H1 (cell line): ENCODE measurements around the gene WDSUB1. TPM values are rescaled to one million over a fixed set of nuclear protein-coding genes. Genes with fewer than 3 reads are reported as not detected.

Experiments
- ASH2L ChIP-seq: fragments of 200-600, 300-600 bp; sonication (generic); IDR thresholded peaks from one replicate; pipeline ENCODE4 v1.7.1; 2017; ENCODE audit warnings: low read length
- ATF3 ChIP-seq: IDR thresholded peaks from 2 replicates; pipeline ENCODE4 v1.6.1; 2011; ENCODE audit warnings: low read depth, mild to moderate bottlenecking, low read length; ENCODE audit not compliant: insufficient read depth
- CEBPB ChIP-seq: IDR thresholded peaks from 2 replicates; pipeline ENCODE4 v1.6.1; 2012; ENCODE audit warnings: low read depth, low read length
- CHD2 ChIP-seq: IDR thresholded peaks from 2 replicates; pipeline ENCODE4 v1.6.1; 2012; ENCODE audit warnings: low read length, improper control_type of control experiment
- E2F6 ChIP-seq: IDR thresholded peaks from 2 replicates; pipeline ENCODE4 v1.6.1; 2012; ENCODE audit warnings: inconsistent platforms
- MAX ChIP-seq: IDR thresholded peaks from 2 replicates; pipeline ENCODE4 v1.6.1; 2012; ENCODE audit warnings: inconsistent platforms
- POLR2A ChIP-seq, 2 experiments: IDR thresholded peaks; 1 replicate in 1 of 2; 2 replicates in 1 of 2; pipeline ENCODE4 v1.6.1; 2011; ENCODE audit warnings: low read depth in 2 of 2, low read length in 2 of 2, mild to moderate bottlenecking in 2 of 2; ENCODE audit errors: control extremely low read depth in 1 of 2
- RBBP5 ChIP-seq: IDR thresholded peaks from 2 replicates; pipeline ENCODE4 v1.7.1; 2012; ENCODE audit warnings: low read depth, mild to moderate bottlenecking, inconsistent platforms, low read length, moderate library complexity, borderline replicate concordance
- SIN3A ChIP-seq, 2 experiments: IDR thresholded peaks in 1 of 2; conservative IDR thresholded peaks in 1 of 2; 2 replicates each; pipeline ENCODE4 v1.6.1; 2011 to 2012; ENCODE audit warnings: low read length in 2 of 2, improper control_type of control experiment in 1 of 2, low read depth in 1 of 2, mild to moderate bottlenecking in 1 of 2
- polyA plus RNA-seq, 7 experiments: library from polyadenylated mRNA; depleted of rRNA in 3 of 7; stranded (reverse) in 5 of 7; unstranded in 2 of 7; fragments of >200 nt in 5 of 7; fragments of 200-250 nt in 2 of 7; gene quantifications; 1 replicate in 5 of 7; 2 replicates in 1 of 7; 4 replicates in 1 of 7; pipeline versions ENCODE4 v1.2.1 to v1.2.3, GENCODE V29; 2011 to 2013; ENCODE audit warnings: missing spikeins in 2 of 7, mixed read lengths in 2 of 7
- total RNA-seq: library from RNA; stranded (reverse); fragmentation: NEBNext Ultra II Directional; extraction: Animal tissue kit (Norgen Biotek cat#: 25700); gene quantifications from 2 replicates; pipeline ENCODE4 v1.2.1, GENCODE V29; 2021

The WDSUB1 gene
- total and polyA plus RNA-seq, 2 of the 8 experiments (the other 6 are each of a cell fraction or from before 2014, with no cell fraction given) = 5.5 to 8.0 TPM

- TF ChIP-seq RBBP5 = peak; percentile 79
- no peak for TF ChIP-seq CHD2
- peak; percentile 90 for TF ChIP-seq MAX
- no peak for TF ChIP-seq ATF3
- TF ChIP-seq E2F6 = peak; percentile 90
- TF ChIP-seq SIN3A (conservative IDR thresholded peaks at IDR 0.05 in 1 of 2, IDR thresholded peaks at IDR 0.05 in 1 of 2; ENCODE audit: low read depth in 1 of 2, low read length in 2 of 2) = peak in 1 of 2 experiments; percentile 34; a peak in 2 of 4 replicates
- peak in 1 of 2 experiments; percentile 33; a peak in 1 of 3 replicates for TF ChIP-seq POLR2A (IDR thresholded peaks at IDR 0.05; ENCODE audit: control extremely low read depth in 1 of 2, low read depth in 2 of 2, low read length in 2 of 2)
- TF ChIP-seq CEBPB = no peak
- peak; percentile 77 for TF ChIP-seq ASH2L
Measured at GRCh38 chr2:159285929-159286708, at the start of gene WDSUB1 (continued).
